B cell (primary cell): ENCODE results near the gene TBC1D1. TPM values are rescaled to one million over a fixed set of nuclear protein-coding genes. Genes with fewer than 3 reads are reported as not detected.
"Not testable (repeated sequence)": the region's sequence is repeated elsewhere in the genome, so short reads cannot be mapped to it uniquely, and the experiment has no call there.

ENCODE experiments used
- ATAC-seq: fragments of 200-7000 bp; cut with Tn5 transposase; one replicate; pipeline ENCODE4 v1.10.0; 2021; ENCODE audit warnings: low read depth, mild to moderate bottlenecking, moderate number of reproducible peaks, moderate library complexity
- CTCF ChIA-PET: fragments of 350-600 bp; sonication (Branson Sonifier 250); formaldehyde crosslinking; loops from one replicate; lab custom pipeline; 2021; ENCODE audit warnings: antibody characterized with exemption, inconsistent platforms; lab: Charles Lee
- POLR2A ChIA-PET: fragments of 350-600 bp; sonication (Branson Sonifier 250); formaldehyde crosslinking; loops from one replicate; lab custom pipeline; 2021; ENCODE audit warnings: antibody characterized with exemption; lab: Charles Lee
- DNase-seq: peaks from one replicate; pipeline ENCODE4 v3.0.0; 2013
- H2AFZ ChIP-seq: 2 replicates; pipeline ENCODE4 v1.6.1; 2012; ENCODE audit warnings: mild to moderate bottlenecking, low read depth, low read length; ENCODE audit not compliant: insufficient read depth, poor library complexity, severe bottlenecking
- H3K27ac ChIP-seq, 2 donors: 1 replicate in 1 of 2; 2 replicates in 1 of 2; pipeline ENCODE4 v1.5.1; 2012 to 2013; ENCODE audit warnings: low read length in 2 of 2, mild to moderate bottlenecking in 2 of 2, moderate library complexity in 1 of 2
- H3K27me3 ChIP-seq, 4 experiments: fragments of 200-600 bp in 1 of 4; sonication (generic) in 1 of 4; replicated peaks in 1 of 4; 1 replicate in 2 of 4; 2 replicates in 2 of 4; pipeline versions ENCODE4 v1.6.1 to v1.7.0; 2013 to 2016; ENCODE audit warnings: low read length in 3 of 4, mild to moderate bottlenecking in 2 of 4, mixed read lengths in 1 of 4, moderate library complexity in 1 of 4; ENCODE audit not compliant: insufficient read depth in 4 of 4, control insufficient read depth in 3 of 4; ENCODE audit errors: control extremely low read depth in 1 of 4
- H3K36me3 ChIP-seq, 2 experiments: replicated peaks in 1 of 2; 1 replicate in 1 of 2; 2 replicates in 1 of 2; pipeline versions ENCODE4 v1.6.1 to v1.7.1; 2013; ENCODE audit warnings: low read length in 1 of 2; ENCODE audit not compliant: insufficient read depth in 2 of 2, control insufficient read depth in 1 of 2; ENCODE audit errors: control extremely low read depth in 1 of 2, extremely low read depth in 1 of 2
- H3K4me1 ChIP-seq, 2 donors: fragments of 200-600 bp in 1 of 2; sonication (generic) in 1 of 2; 1 replicate in 1 of 2; 2 replicates in 1 of 2; pipeline versions ENCODE4 v1.5.1 to v1.6.1; 2013 to 2017; ENCODE audit warnings: low read length in 2 of 2; ENCODE audit not compliant: control insufficient read depth in 2 of 2, insufficient read depth in 2 of 2
- H3K4me2 ChIP-seq: replicated peaks from 2 replicates; pipeline ENCODE3; 2012; ENCODE audit warnings: mild to moderate bottlenecking, low read depth, low read length; ENCODE audit not compliant: poor library complexity, severe bottlenecking
- H3K4me3 ChIP-seq, 5 experiments: fragments of 200-600 bp in 1 of 5; sonication (generic) in 1 of 5; 1 replicate in 3 of 5; 2 replicates in 2 of 5; pipeline versions ENCODE4 v1.5.1 to v1.7.0; 2011 to 2016; ENCODE audit warnings: low read length in 4 of 5, mild to moderate bottlenecking in 4 of 5, low read depth in 2 of 5, control low read depth in 1 of 5, moderate library complexity in 1 of 5; ENCODE audit not compliant: insufficient read depth in 1 of 5; ENCODE audit errors: control extremely low read depth in 1 of 5, extremely low read depth in 1 of 5
- H3K79me2 ChIP-seq: fragments of 200-600 bp; sonication (generic); one replicate; pipeline ENCODE4 v1.6.0; 2016; ENCODE audit warnings: low read length; ENCODE audit not compliant: control insufficient read depth, insufficient read depth
- H3K9ac ChIP-seq: fragments of 200-600 bp; sonication (generic); 2 replicates; pipeline ENCODE4 v1.6.1; 2017; ENCODE audit warnings: mild to moderate bottlenecking, low read length, moderate library complexity
- H3K9me3 ChIP-seq, 3 donors: one replicate each; pipeline versions ENCODE4 v1.6.1 to v1.7.1; 2013; ENCODE audit warnings: low read length in 2 of 3; ENCODE audit not compliant: control insufficient read depth in 2 of 3, insufficient read depth in 1 of 3; ENCODE audit errors: control extremely low read depth in 1 of 3
- H4K20me1 ChIP-seq: 2 replicates; pipeline ENCODE4 v1.6.0; 2012; ENCODE audit warnings: mild to moderate bottlenecking, low read length; ENCODE audit not compliant: insufficient read depth, control insufficient read depth, poor library complexity, severe bottlenecking
- H3K27ac Mint-ChIP-seq: one replicate; pipeline ENCODE4 v1.8.0; 2021; ENCODE audit warnings: mixed read lengths
- H3K27me3 Mint-ChIP-seq: one replicate; pipeline ENCODE4 v1.8.0; 2021; ENCODE audit warnings: mixed read lengths
- H3K4me1 Mint-ChIP-seq: one replicate; pipeline ENCODE4 v1.8.0; 2021; ENCODE audit warnings: mixed read lengths
- H3K4me3 Mint-ChIP-seq: one replicate; pipeline ENCODE4 v1.8.0; 2021; ENCODE audit warnings: mixed read lengths
- H3K9me3 Mint-ChIP-seq: one replicate; pipeline ENCODE4 v1.8.0; 2022; ENCODE audit warnings: mixed read lengths; ENCODE audit not compliant: insufficient read depth
- EZH2 ChIP-seq: IDR thresholded peaks from 2 replicates; pipeline ENCODE4 v1.6.1; 2012; ENCODE audit warnings: borderline replicate concordance, low read depth, mild to moderate bottlenecking, moderate library complexity, low read length; ENCODE audit not compliant: insufficient read depth, poor library complexity, severe bottlenecking
- WGBS: methylation state at CpG from one replicate; pipeline ENCODE4 v1.1.5; 2013; ENCODE audit warnings: missing lambda C conversion rate; ENCODE audit not compliant: insufficient coverage; 5-methylcytosine and 5-hydroxymethylcytosine counted together
- intact Hi-C: fragments of 100-400 bp; cut with micrococcal nuclease; formaldehyde crosslinking; loops from one replicate; pipeline ENCODE4 v1.10.0; 2022
- polyA plus RNA-seq: library from polyadenylated mRNA; depleted of rRNA; stranded (reverse); fragments of >200 nt; gene quantifications from 2 replicates; pipeline ENCODE4 v1.2.3, GENCODE V29; 2012
- total RNA-seq, 2 donors: library from RNA; stranded (reverse); fragments of 120-200 nt in 1 of 2; gene quantifications; 1 replicate in 1 of 2; 2 replicates in 1 of 2; pipeline versions ENCODE4 v1.2.3 to v1.2.4, GENCODE V29; 2013 to 2022
- TF ChIP-seq, protein P1 (sequence below): fragments of 200-600 bp; IDR thresholded peaks from one replicate; pipeline ENCODE4 v1.8.0; 2022; ENCODE audit warnings: antibody characterized with exemption, mild to moderate bottlenecking

TBC1D1 gene
- total and polyA plus RNA-seq, 2 donors (not counting 1 experiment from before 2014, with no cell fraction given) = 88.2 to 98.7 TPM

DNA sequence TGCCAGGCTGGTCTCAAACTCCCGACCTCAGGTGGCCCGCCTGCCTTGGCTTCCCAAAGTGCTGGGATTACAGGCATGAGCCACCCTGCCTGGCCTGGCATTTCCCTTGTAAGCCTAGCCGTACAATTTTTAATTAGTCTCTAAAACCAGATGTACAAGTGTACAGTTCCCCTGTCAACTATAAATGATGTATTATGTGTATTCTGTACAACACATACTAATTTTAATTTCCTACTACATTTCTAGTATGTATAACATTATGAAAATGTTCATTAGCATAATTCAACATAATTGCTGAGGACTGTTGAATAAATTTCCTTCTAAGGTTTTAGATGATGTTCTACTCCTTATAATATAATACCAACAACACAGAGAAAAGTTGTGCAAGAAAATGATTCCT lies 27.8 kb downstream of the TBC1D1 start:
- H3K9ac ChIP-seq = no peak overlapping the region
- ATAC-seq (no peak), DNase-seq (no peak)
- H3K9me3 ChIP-seq = peaks cover 0 to 5% (median 0%) of the 10 kb centered on the region in 3 donors
- CTCF ChIA-PET = no interaction called here
- Mint-ChIP-seq H3K9me3 (no peaks in the 10 kb centered on the region), H3K27ac (no peak overlapping the region), H3K4me1 (peaks cover 11% of the 10 kb centered on the region), H3K4me3 (no peak overlapping the region), H3K27me3 (no peaks in the 10 kb centered on the region)
- H3K79me2 ChIP-seq = peaks cover 74% of the 10 kb centered on the region
- peaks cover 42% of the 10 kb centered on the region for H4K20me1 ChIP-seq
- H3K36me3 ChIP-seq = peaks cover 8% of the 10 kb centered on the region in 2 experiments
- H3K4me3 ChIP-seq = no peak overlapping the region
- intact Hi-C loops = no loop called here
- no peak for TF ChIP-seq EZH2
- TF ChIP-seq, protein P1, sequence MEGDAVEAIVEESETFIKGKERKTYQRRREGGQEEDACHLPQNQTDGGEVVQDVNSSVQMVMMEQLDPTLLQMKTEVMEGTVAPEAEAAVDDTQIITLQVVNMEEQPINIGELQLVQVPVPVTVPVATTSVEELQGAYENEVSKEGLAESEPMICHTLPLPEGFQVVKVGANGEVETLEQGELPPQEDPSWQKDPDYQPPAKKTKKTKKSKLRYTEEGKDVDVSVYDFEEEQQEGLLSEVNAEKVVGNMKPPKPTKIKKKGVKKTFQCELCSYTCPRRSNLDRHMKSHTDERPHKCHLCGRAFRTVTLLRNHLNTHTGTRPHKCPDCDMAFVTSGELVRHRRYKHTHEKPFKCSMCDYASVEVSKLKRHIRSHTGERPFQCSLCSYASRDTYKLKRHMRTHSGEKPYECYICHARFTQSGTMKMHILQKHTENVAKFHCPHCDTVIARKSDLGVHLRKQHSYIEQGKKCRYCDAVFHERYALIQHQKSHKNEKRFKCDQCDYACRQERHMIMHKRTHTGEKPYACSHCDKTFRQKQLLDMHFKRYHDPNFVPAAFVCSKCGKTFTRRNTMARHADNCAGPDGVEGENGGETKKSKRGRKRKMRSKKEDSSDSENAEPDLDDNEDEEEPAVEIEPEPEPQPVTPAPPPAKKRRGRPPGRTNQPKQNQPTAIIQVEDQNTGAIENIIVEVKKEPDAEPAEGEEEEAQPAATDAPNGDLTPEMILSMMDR = no peak
- H3K27ac ChIP-seq = no peak overlapping the region
- WGBS = 80% methylated on average over 2 of the region's 3 CpGs
- POLR2A ChIA-PET = no interaction called here
- no peaks in the 10 kb centered on the region for H3K27me3 ChIP-seq
- no peak overlapping the region for H2AFZ ChIP-seq
- H3K4me1 ChIP-seq = no peaks in the 10 kb centered on the region
- H3K4me2 ChIP-seq = no peak overlapping the region

DNA sequence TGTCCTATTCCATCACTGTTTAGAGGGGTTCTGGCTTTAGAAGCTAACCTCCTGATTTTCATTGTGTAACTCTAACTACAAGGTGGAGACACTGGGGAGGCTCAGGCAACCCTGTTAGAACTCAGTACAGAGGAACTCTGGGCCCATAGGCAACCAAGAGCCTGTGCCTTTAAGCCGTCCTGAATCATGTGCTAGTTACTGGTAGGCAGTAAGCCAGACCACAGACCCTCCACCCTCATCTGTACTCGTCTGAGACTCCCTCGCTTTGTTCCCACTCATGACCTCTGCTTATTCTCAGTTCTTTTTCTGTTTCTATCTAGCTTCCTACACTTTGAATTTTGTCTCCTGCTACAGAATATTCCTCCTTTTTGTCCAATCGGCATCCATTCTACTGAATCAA lies 31.4 kb downstream of the TBC1D1 start:
- intact Hi-C loops = no loop called here
- no peak overlapping the region for H3K27ac Mint-ChIP-seq
- no peak overlapping the region for H3K4me3 ChIP-seq
- H3K4me3 Mint-ChIP-seq = no peak overlapping the region
- WGBS = 58% methylated on average over 3 of the region's 4 CpGs
- H3K79me2 ChIP-seq = peaks cover 75% of the 10 kb centered on the region
- peaks cover 11% of the 10 kb centered on the region for H3K4me1 Mint-ChIP-seq
- no peaks in the 10 kb centered on the region for H3K27me3 ChIP-seq
- no peaks in the 10 kb centered on the region for H3K4me1 ChIP-seq
- peaks cover 47% of the 10 kb centered on the region for H4K20me1 ChIP-seq
- H3K4me2 ChIP-seq = no peak overlapping the region
- no peak overlapping the region for H3K27ac ChIP-seq
- H3K9me3 ChIP-seq = peaks cover 0 to 5% (median 0%) of the 10 kb centered on the region in 3 donors
- peaks cover 1 to 13% of the 10 kb centered on the region in 2 experiments for H3K36me3 ChIP-seq
- H3K9me3 Mint-ChIP-seq = no peaks in the 10 kb centered on the region
- H2AFZ ChIP-seq = no peak overlapping the region
- CTCF ChIA-PET = interaction anchor here (0.8 kb wide), 1 partner anchor 113 kb away, joined by 4 read pairs; no protein-coding TSS in a partner anchor
- TF ChIP-seq, protein P1 = no peak
- no peak for TF ChIP-seq EZH2
- no peaks in the 10 kb centered on the region for H3K27me3 Mint-ChIP-seq
- POLR2A ChIA-PET = no interaction called here
- ATAC-seq (no peak), DNase-seq (no peak)
- H3K9ac ChIP-seq = no peak overlapping the region

DNA sequence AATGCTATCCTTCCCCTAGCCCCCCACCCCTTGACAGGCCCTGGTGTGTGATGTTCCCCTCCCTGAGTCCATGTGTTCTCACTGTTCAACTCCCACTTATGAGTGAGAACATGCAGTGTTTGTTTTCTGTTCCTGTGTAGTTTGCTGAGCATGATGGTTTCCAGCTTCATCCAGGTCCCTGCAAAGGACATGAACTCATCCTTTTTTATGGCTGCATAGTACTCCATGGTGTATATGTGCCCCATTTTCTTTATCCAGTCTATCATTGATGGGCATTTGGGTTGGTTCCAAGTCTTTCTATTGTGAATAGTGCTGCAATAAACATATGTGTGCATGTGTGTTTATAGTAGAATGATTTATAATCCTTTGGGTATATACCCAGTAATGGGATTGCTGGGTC lies 32.2 kb downstream of the TBC1D1 start:
- H3K27ac ChIP-seq, POLR2A ChIA-PET, H3K27me3 Mint-ChIP-seq, H3K4me2 ChIP-seq, CTCF ChIA-PET, H3K4me3 Mint-ChIP-seq, H3K9me3 ChIP-seq, H3K9me3 Mint-ChIP-seq, H3K4me3 ChIP-seq, intact Hi-C loops, H3K27ac Mint-ChIP-seq, H3K4me1 ChIP-seq, H3K9ac ChIP-seq, ATAC-seq, DNase-seq, H2AFZ ChIP-seq, H3K27me3 ChIP-seq: not testable (repeated sequence)
- peaks cover 75% of the 10 kb centered on the region for H3K79me2 ChIP-seq
- H3K36me3 ChIP-seq = peaks cover 1 to 13% of the 10 kb centered on the region in 2 experiments
- peaks cover 47% of the 10 kb centered on the region for H4K20me1 ChIP-seq
- H3K4me1 Mint-ChIP-seq = peaks cover 11% of the 10 kb centered on the region
